Hematopoietic multipotent progenitor cell treated with erythropoietin and hydrocortisone succinate and interleukin-3 and kit ligand, for 8 days (in vitro differentiated cells): Measurements from ENCODE around the gene SPG7.

Experiments
- DNase-seq: peaks from one replicate; pipeline ENCODE4 v3.0.0-alpha.2; 2015

SPG7 gene

DNA sequence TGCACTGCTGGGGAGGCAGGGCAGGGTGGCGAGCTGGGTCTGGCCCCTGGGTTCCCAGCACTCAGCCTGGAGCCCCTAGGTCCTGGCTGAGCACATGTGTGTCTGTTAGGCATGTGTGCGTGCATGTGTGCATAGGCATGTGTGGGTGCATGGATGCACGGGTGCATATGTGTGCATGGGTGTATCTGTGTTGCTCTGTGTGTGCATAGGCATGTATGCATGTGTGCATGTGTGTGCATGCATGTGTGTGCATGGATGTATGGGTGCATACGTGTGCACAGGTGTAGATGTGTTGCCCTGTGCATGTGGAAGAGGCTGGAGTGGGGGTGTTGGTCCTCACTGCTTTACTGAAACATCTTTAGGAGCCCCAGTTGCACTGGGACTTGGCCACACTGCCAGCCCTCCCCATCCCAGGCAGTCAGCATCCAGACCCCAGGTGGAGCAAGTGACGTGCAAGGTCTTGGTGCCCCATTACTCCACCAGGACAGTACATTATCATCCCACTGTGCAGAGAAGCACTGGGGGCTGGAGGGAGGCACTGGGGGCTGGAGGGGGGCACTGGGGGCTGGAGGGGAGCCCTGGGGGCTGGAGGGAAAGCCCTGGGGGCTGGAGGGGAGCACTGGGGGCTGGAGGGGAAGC lies 94.9 kb downstream of the SPG7 start:
- DNase-seq: no peak

DNA sequence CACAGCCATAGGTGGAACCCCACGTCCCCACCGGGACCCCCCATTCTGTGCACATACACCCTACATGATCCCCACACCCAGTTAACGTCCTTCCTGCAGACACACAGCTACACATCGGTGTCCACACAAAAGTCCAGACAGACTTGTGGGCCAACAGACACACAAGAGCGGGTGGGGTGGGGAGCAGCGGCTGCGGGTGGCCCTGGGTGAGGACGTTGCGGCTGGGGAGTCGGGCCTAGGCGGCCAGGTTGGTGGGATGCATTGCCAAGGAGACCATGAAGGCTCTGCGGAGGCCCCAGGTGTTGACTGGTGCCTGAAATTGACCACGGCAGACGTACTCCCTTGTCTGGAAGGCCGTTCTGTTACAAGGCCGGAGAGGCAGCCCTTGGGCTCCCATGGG lies 96.6 kb downstream of the SPG7 start:
- DNase-seq: no peak

DNA sequence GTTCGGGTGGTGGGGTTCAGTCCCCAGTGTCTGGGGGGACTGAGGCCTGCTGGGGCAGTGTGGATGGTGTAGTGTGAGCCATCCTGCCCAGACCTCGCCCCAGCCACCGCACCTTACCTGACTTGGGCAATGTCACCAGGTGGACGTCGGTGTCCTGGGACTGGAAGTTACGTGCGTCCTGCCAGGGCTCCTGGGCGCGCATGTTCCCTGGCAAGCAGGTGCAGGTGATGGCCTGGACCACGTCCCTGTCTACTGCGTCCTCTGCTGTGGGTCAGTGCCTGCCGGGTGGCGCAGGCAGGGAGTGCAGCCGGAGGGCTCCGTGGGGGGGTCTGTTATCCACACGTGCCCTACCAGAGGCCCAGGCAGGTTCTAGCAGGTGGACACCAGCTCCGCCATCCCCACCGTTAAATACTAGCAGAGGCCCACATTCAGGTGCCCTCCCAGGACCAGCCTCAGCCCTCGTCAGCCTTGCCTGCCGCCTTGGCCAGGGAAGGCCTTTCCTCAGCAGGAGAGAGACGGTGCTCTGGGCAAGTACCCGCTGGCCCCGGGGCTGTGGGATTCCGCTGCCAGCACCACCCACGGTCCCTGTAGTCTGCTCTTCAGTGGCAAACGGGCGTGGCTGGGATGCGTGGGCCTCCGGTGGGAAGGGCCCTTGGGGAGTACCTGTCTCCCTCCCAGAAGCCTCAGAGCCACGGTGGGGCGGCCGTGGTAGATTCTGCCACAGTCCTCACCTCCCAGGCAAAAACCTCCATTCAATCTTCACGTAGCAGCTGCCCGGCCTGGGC lies 97.2 kb downstream of the SPG7 start:
- no peak for DNase-seq

DNA sequence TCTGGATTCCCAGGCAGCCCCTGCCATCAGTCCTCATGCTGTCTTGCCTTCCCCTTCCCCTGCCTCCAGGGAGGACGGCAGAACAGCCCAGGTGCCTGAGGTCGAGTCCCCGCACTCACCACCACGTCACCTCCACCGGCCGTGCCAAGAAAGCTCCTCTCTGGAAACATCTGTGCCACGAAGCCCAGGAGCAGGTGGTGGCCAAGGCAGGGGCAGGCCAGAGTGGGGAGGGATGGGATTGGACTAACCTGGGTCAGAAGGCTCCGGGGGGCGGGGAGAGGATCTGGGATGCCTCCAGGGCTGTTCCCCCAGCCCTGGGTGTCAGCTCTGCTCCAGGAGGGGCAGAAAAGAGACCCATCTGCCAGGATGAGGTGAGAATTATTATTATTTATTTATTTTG lies 97.8 kb downstream of the SPG7 start:
- DNase-seq: no peak
